ENCODE results near the gene NFKBIE.

NFKBIE gene

DNA sequence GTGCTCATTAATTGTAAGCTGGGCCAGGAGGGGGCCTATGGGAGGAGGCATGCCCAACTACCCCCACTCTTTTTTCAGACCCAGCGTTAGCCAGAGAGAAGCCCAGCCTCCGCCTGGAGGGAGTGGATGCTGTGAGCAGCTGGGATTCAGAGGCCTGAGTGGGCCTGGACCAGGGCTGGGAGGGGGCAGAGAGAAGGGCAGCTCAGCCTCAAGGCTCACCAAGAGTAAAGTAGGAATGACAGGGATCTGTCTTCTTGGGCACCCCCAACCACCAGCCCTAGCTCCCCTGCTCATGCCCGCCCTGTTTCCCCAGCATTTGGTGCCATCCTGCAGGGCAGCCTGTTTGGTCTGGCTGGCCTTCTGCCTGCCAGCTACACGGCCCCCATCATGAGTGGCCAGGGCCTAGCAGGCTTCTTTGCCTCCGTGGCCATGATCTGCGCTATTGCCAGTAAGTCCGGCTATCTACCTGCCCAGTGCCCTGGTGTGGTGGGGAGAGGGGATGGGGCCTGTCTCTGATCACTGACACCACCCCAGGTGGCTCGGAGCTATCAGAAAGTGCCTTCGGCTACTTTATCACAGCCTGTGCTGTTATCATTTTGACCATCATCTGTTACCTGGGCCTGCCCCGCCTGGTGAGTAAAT, 35.2 kb downstream of the NFKBIE start:
- H3K9me3 ChIP-seq (ENCODE audit: severe bottlenecking): no peaks in the 10 kb centered on the region
- H3K27me3 ChIP-seq (ENCODE audit: insufficient read depth, low read depth, severe bottlenecking): no peaks in the 10 kb centered on the region
- no peak overlapping the region for H3K4me3 ChIP-seq (ENCODE audit: low read depth, low read length)
- DNase-seq: no peak
- TF ChIP-seq, protein P1, sequence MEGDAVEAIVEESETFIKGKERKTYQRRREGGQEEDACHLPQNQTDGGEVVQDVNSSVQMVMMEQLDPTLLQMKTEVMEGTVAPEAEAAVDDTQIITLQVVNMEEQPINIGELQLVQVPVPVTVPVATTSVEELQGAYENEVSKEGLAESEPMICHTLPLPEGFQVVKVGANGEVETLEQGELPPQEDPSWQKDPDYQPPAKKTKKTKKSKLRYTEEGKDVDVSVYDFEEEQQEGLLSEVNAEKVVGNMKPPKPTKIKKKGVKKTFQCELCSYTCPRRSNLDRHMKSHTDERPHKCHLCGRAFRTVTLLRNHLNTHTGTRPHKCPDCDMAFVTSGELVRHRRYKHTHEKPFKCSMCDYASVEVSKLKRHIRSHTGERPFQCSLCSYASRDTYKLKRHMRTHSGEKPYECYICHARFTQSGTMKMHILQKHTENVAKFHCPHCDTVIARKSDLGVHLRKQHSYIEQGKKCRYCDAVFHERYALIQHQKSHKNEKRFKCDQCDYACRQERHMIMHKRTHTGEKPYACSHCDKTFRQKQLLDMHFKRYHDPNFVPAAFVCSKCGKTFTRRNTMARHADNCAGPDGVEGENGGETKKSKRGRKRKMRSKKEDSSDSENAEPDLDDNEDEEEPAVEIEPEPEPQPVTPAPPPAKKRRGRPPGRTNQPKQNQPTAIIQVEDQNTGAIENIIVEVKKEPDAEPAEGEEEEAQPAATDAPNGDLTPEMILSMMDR (IDR thresholded peaks at IDR 0.05; ENCODE audit: low read depth, low read length): no peak
- no peak overlapping the region for H3K27ac ChIP-seq
- H3K36me3 ChIP-seq: peaks cover 87% of the 10 kb centered on the region

DNA sequence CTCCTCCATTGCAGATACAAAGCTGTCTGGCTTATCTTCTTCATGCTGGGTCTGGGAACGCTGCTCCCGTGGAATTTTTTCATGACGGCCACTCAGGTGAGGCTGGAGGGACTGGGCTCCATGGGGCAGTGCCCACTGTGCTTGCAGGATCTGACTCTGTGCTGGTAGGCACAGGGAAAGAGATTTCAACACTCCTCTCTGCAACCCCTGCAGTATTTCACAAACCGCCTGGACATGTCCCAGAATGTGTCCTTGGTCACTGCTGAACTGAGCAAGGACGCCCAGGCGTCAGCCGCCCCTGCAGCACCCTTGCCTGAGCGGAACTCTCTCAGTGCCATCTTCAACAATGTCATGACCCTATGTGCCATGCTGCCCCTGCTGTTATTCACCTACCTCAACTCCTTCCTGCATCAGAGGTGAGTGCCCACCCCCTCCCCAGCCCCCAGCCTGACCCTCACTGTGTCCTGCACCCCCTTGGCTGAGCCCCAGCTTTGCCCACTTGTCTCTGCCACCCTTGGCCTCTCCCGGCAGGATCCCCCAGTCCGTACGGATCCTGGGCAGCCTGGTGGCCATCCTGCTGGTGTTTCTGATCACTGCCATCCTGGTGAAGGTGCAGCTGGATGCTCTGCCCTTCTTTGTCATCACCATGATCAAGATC, 35.8 kb downstream of the NFKBIE start:
- Histone ChIP-seq H3K4me3 (ENCODE audit: low read depth, low read length) (no peak overlapping the region), H3K36me3 (peaks cover 80% of the 10 kb centered on the region), H3K9me3 (ENCODE audit: severe bottlenecking) (no peaks in the 10 kb centered on the region), H3K27ac (no peak overlapping the region), H3K27me3 (ENCODE audit: insufficient read depth, low read depth, severe bottlenecking) (no peaks in the 10 kb centered on the region)
- DNase-seq: peak; percentile 4
- TF ChIP-seq, protein P1 (IDR thresholded peaks at IDR 0.05; ENCODE audit: low read depth, low read length): no peak

DNA sequence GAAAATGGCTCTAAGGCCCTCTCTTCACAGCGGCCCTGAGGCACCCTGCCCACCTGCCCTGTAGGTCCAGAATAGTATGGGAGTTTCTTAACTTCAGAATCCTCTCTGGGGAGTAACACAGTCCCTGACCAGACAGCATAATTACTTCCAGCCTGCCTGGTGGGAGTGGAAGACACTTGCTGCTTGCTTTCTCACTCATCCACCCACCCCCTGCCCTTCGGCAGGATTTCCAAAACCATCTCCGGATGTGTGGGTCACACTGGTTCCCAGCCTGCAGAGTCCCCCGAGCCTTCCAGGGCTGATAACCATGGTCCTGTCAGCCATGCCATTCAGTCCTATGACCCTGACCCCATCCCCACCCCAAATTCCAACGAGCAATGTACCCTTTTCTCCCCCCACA, 36.5 kb downstream of the NFKBIE start:
- H3K27ac ChIP-seq: no peak overlapping the region

DNA sequence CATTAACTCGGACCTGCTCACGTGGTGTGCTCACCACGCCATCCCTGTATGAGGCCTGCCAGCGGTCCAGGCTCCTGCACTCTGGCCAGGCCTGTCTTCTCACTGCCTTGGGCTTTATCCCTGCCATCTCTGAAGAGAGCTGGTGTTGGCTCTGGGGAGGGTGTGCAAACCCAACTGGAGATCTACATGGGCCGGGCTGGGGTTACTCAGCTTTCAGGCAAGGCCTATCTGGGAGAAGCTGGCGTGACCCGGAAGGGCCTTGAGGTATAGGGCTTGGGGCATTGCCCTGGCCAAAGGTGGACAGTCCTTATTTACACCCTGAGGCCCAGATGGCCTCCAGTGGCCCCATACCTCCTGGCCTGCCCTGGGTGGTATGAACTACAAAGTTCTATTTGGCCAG, 36.9 kb downstream of the NFKBIE start:
- DNase-seq: no peak
- Histone ChIP-seq H3K4me3 (ENCODE audit: low read depth, low read length) (no peak overlapping the region), H3K27me3 (ENCODE audit: insufficient read depth, low read depth, severe bottlenecking) (no peaks in the 10 kb centered on the region), H3K9me3 (ENCODE audit: severe bottlenecking) (no peaks in the 10 kb centered on the region), H3K36me3 (peaks cover 69% of the 10 kb centered on the region), H3K27ac (no peak overlapping the region)
- TF ChIP-seq, protein P1 (IDR thresholded peaks at IDR 0.05; ENCODE audit: low read depth, low read length): no peak

More for the DNA sequence above, 36.5 kb downstream of the NFKBIE start:
- H3K36me3 ChIP-seq: peaks cover 74% of the 10 kb centered on the region
- TF ChIP-seq, protein P1 (IDR thresholded peaks at IDR 0.05; ENCODE audit: low read depth, low read length): no peak
- peak; percentile 4 for DNase-seq
- H3K4me3 ChIP-seq (ENCODE audit: low read depth, low read length): no peak overlapping the region
- H3K27me3 ChIP-seq (ENCODE audit: insufficient read depth, low read depth, severe bottlenecking): no peaks in the 10 kb centered on the region
- no peaks in the 10 kb centered on the region for H3K9me3 ChIP-seq (ENCODE audit: severe bottlenecking)

DNA sequence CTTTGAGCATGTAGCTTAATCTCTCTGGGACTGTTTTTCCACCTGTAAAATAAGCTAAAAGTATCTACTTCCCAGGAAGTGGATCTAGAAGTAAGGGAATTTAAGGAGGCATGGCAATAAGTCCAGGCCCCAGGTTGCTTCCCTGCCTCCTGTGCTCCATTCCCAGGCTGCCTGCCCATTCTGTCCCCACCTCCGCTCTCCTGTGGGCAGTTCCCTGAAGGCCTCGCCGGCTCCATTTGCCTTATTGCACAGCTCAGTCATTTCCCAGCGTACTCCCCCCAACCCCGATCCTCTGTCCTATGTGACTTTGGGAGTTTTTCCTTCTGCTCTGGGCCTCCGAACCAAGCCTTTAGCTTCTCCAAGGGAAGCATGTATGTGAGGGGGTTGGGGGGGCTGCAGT, 37.3 kb downstream of the NFKBIE start:
- peaks cover 65% of the 10 kb centered on the region for H3K36me3 ChIP-seq
- H3K4me3 ChIP-seq (ENCODE audit: low read depth, low read length): no peak overlapping the region
- no peak for DNase-seq
- H3K9me3 ChIP-seq (ENCODE audit: severe bottlenecking): no peaks in the 10 kb centered on the region
- H3K27ac ChIP-seq: no peak overlapping the region
- H3K27me3 ChIP-seq (ENCODE audit: insufficient read depth, low read depth, severe bottlenecking): no peaks in the 10 kb centered on the region
- TF ChIP-seq, protein P1 (IDR thresholded peaks at IDR 0.05; ENCODE audit: low read depth, low read length): no peak

All from WERI-Rb-1 (cell line).